ENCODE measurements around the gene BMF. TPM values are rescaled to one million over a fixed set of nuclear protein-coding genes. Genes with fewer than 3 reads are reported as not detected.

Gene BMF
- total RNA-seq, 1 experiment from 2014 or later: 13.2 TPM

GRCh38 chr15:40097096-40097967, 11.3 kb downstream of the BMF start:
- Mint-ChIP-seq H3K27me3 (ENCODE audit: low read depth) (no peaks in the 10 kb centered on the region), H3K4me3 (no peak overlapping the region; a peak in 1 of 5 replicates), H3K36me3 (ENCODE audit: insufficient read depth in 1 of 3, low read depth in 3 of 3) (peaks cover 9 to 51% (median 14%) of the 10 kb centered on the region in 3 experiments), H3K4me1 (peaks cover 74 to 88% of the 10 kb centered on the region in 2 experiments), H3K9me3 (no peaks in the 10 kb centered on the region; a peak in 1 of 5 replicates), H3K27ac (no peak overlapping the region)
- no peak overlapping the region for H4K5ac ChIP-seq (ENCODE audit: insufficient read length, low read depth, low read length)
- H2AK5ac ChIP-seq (ENCODE audit: insufficient read length, low read length): no peak overlapping the region
- no CpG with 5 or more reads among the region's 10 CpGs for WGBS (ENCODE audit: extremely low coverage, insufficient read length, low lambda C conversion rate)
- no peak overlapping the region for H2BK5ac ChIP-seq (ENCODE audit: insufficient read length, low read length)
- peaks cover 12% of the 10 kb centered on the region; the same call in 1 of the 2 replicates for H3K4me1 ChIP-seq (ENCODE audit: insufficient read depth, low read length)
- no peak overlapping the region for H3K9ac ChIP-seq (ENCODE audit: extremely low read depth, insufficient read length, low read length)
- TF ChIP-seq CTCF (conservative IDR thresholded peaks at IDR 0.05): no peak
- H2AFZ ChIP-seq (ENCODE audit: low read length): no peak overlapping the region
- no peak overlapping the region for H3T11ph ChIP-seq (ENCODE audit: low read length)
- no peaks in the 10 kb centered on the region for H3K79me2 ChIP-seq (ENCODE audit: insufficient read depth, low read length)
- no peaks in the 10 kb centered on the region for H3K23me2 ChIP-seq (ENCODE audit: insufficient read length, low read depth, low read length, poor library complexity, severe bottlenecking)
- no peak overlapping the region for H4K91ac ChIP-seq (ENCODE audit: insufficient read length, low read depth, low read length)
- H3K9me3 ChIP-seq (ENCODE audit: control insufficient read depth, low read depth, low read length): no peaks in the 10 kb centered on the region
- no peaks in the 10 kb centered on the region for H4K20me1 ChIP-seq (ENCODE audit: control insufficient read depth, insufficient read depth, insufficient read length)
- no peak overlapping the region for H3K14ac ChIP-seq (ENCODE audit: insufficient read depth, low read length)
- no peak overlapping the region for H3K23ac ChIP-seq (ENCODE audit: insufficient read length, low read depth, low read length)
- no peaks in the 10 kb centered on the region for H3K79me1 ChIP-seq (ENCODE audit: insufficient read depth, low read depth, low read length, poor library complexity, severe bottlenecking)
- H2BK15ac ChIP-seq (ENCODE audit: low read depth, low read length): no peak overlapping the region
- H3K27me3 ChIP-seq (ENCODE audit: insufficient read depth, low read length): no peaks in the 10 kb centered on the region
- no peak for DNase-seq
- H2BK12ac ChIP-seq (ENCODE audit: insufficient read length, low read depth, low read length): no peak overlapping the region
- no peak overlapping the region for H2BK120ac ChIP-seq (ENCODE audit: low read depth, low read length, poor library complexity, severe bottlenecking)
- no peak overlapping the region for H4K8ac ChIP-seq (replicated peaks; ENCODE audit: insufficient read length, low read depth, low read length)
- H3K4me2 ChIP-seq (ENCODE audit: insufficient read depth, insufficient read length, low read length): no peak overlapping the region
- H3K18ac ChIP-seq (ENCODE audit: insufficient read length, low read depth, low read length): no peak overlapping the region
- H3K56ac ChIP-seq (ENCODE audit: insufficient read length, low read depth, low read length): no peak overlapping the region
- no peak overlapping the region for H3K4ac ChIP-seq (ENCODE audit: low read depth, low read length)
- H3K27ac ChIP-seq (ENCODE audit: insufficient read length, low read depth, low read length): no peak overlapping the region
- no peak overlapping the region for H2BK20ac ChIP-seq (ENCODE audit: low read depth, low read length, poor library complexity, severe bottlenecking)

Measured in H9 (cell line).